ENCODE measurements around the gene MAS1. TPM values are rescaled to one million over a fixed set of nuclear protein-coding genes. Genes with fewer than 3 reads are reported as not detected.
"Not testable (repeated sequence)": the region's sequence is repeated elsewhere in the genome, so short reads cannot be mapped to it uniquely, and the experiment has no call there.

Gene MAS1
- polyA plus RNA-seq, 1 donor (not counting 4 experiments of a cell fraction or from before 2014, with no cell fraction given), result not detected

DNA sequence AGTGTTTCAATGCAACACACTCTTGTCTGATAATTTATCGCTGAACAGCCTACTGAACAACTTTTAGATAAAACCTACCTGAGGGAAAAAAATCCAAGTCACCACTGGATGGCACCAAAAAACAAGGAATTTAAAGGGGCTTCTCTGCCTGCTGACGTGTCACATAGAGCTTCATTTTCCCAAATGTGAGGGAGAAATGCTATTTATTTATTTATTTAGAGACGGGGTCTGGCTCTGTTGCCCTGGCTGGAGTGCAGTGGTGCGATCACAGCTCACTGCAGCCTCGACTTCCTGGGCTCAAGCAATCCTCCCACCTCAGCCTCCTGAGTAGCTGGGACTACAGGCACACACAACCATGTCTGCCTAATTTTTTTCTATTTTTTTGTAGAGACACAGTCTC lies 27.4 kb upstream of the MAS1 start:
- H3K79me2 ChIP-seq (ENCODE audit: control insufficient read depth, insufficient read depth, low read length); H3K9me3 ChIP-seq (ENCODE audit: control insufficient read depth, low read depth, low read length); DNase-seq (ENCODE audit: low read depth, low spot score); dilution Hi-C loops (cut with MboI; ENCODE audit: extremely low pct_ligation_motif_present, low sequenced_read_pairs); H3K4me3 ChIP-seq (ENCODE audit: control insufficient read depth in 2 of 3, extremely low read depth in 1 of 3, insufficient read depth in 2 of 3, low read depth in 1 of 3, low read length in 3 of 3); H4K20me1 ChIP-seq (ENCODE audit: control insufficient read depth, extremely low read depth, insufficient read depth, low read length); H3K9me1 ChIP-seq (ENCODE audit: control insufficient read depth, extremely low read depth, insufficient read depth, low read length); H2AFZ ChIP-seq (ENCODE audit: control insufficient read depth, low read length); H3K4me1 ChIP-seq (ENCODE audit: control insufficient read depth, extremely low read depth, insufficient read depth, low read length); H3K36me3 ChIP-seq (ENCODE audit: control insufficient read depth in 2 of 2, extremely low read depth in 1 of 2, insufficient read depth in 2 of 2, low read length in 2 of 2); H3K9ac ChIP-seq (ENCODE audit: control insufficient read depth, extremely low read depth, insufficient read depth, low read length); H3K27ac ChIP-seq (ENCODE audit: control insufficient read depth, insufficient read depth, low read length); H3K27me3 ChIP-seq (ENCODE audit: control insufficient read depth, extremely low read depth, insufficient read depth, low read length); H3K4me2 ChIP-seq (ENCODE audit: control insufficient read depth, extremely low read depth, insufficient read depth, low read depth, low read length): not testable (repeated sequence)
- FAIRE-seq, result peak; percentile 59
- TF ChIP-seq, protein P1, sequence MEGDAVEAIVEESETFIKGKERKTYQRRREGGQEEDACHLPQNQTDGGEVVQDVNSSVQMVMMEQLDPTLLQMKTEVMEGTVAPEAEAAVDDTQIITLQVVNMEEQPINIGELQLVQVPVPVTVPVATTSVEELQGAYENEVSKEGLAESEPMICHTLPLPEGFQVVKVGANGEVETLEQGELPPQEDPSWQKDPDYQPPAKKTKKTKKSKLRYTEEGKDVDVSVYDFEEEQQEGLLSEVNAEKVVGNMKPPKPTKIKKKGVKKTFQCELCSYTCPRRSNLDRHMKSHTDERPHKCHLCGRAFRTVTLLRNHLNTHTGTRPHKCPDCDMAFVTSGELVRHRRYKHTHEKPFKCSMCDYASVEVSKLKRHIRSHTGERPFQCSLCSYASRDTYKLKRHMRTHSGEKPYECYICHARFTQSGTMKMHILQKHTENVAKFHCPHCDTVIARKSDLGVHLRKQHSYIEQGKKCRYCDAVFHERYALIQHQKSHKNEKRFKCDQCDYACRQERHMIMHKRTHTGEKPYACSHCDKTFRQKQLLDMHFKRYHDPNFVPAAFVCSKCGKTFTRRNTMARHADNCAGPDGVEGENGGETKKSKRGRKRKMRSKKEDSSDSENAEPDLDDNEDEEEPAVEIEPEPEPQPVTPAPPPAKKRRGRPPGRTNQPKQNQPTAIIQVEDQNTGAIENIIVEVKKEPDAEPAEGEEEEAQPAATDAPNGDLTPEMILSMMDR (optimal IDR thresholded peaks at IDR 0.05 in 1 of 3, IDR thresholded peaks at IDR 0.05 in 1 of 3, conservative IDR thresholded peaks at IDR 0.05 in 1 of 3; ENCODE audit: extremely low read depth in 1 of 3, insufficient read depth in 2 of 3, low read length in 3 of 3), result peak; percentile 20 to 50 (median 48)

GRCh38 chr6:159865226-159865920 lies 25.4 kb upstream of the MAS1 start:
- H3K9ac ChIP-seq (ENCODE audit: control insufficient read depth, extremely low read depth, insufficient read depth, low read length), result no peak overlapping the region
- H3K9me1 ChIP-seq (ENCODE audit: control insufficient read depth, extremely low read depth, insufficient read depth, low read length), result no peaks in the 10 kb centered on the region
- H3K36me3 ChIP-seq (ENCODE audit: control insufficient read depth in 2 of 2, extremely low read depth in 1 of 2, insufficient read depth in 2 of 2, low read length in 2 of 2), result no peaks in the 10 kb centered on the region
- DNase-seq (ENCODE audit: low read depth, low spot score) (no peak), FAIRE-seq (no peak)
- no peak overlapping the region for H3K27ac ChIP-seq (ENCODE audit: control insufficient read depth, insufficient read depth, low read length)
- no peaks in the 10 kb centered on the region for H3K27me3 ChIP-seq (ENCODE audit: control insufficient read depth, extremely low read depth, insufficient read depth, low read length)
- dilution Hi-C loops (cut with MboI; ENCODE audit: extremely low pct_ligation_motif_present, low sequenced_read_pairs), result no loop called here
- no peaks in the 10 kb centered on the region for H3K9me3 ChIP-seq (ENCODE audit: control insufficient read depth, low read depth, low read length)
- no peak overlapping the region for H2AFZ ChIP-seq (ENCODE audit: control insufficient read depth, low read length)
- no peaks in the 10 kb centered on the region for H3K79me2 ChIP-seq (ENCODE audit: control insufficient read depth, insufficient read depth, low read length)
- no peak overlapping the region for H3K4me3 ChIP-seq (ENCODE audit: control insufficient read depth in 2 of 3, extremely low read depth in 1 of 3, insufficient read depth in 2 of 3, low read depth in 1 of 3, low read length in 3 of 3)
- H4K20me1 ChIP-seq (ENCODE audit: control insufficient read depth, extremely low read depth, insufficient read depth, low read length), result no peaks in the 10 kb centered on the region
- H3K4me2 ChIP-seq (ENCODE audit: control insufficient read depth, extremely low read depth, insufficient read depth, low read depth, low read length), result no peak overlapping the region
- no peaks in the 10 kb centered on the region for H3K4me1 ChIP-seq (ENCODE audit: control insufficient read depth, extremely low read depth, insufficient read depth, low read length)
- TF ChIP-seq, protein P1 (optimal IDR thresholded peaks at IDR 0.05 in 1 of 3, IDR thresholded peaks at IDR 0.05 in 1 of 3, conservative IDR thresholded peaks at IDR 0.05 in 1 of 3; ENCODE audit: extremely low read depth in 1 of 3, insufficient read depth in 2 of 3, low read length in 3 of 3), result no peak
- no peak for TF ChIP-seq EZH2 (IDR thresholded peaks at IDR 0.05; ENCODE audit: low read length)
